Lower lobe of right lung (tissue), 2 donors: ENCODE measurements around the gene EHBP1L1. TPM values are rescaled to one million over a fixed set of nuclear protein-coding genes. Genes with fewer than 3 reads are reported as not detected.
"Not testable (repeated sequence)": the region's sequence is repeated elsewhere in the genome, so short reads cannot be mapped to it uniquely, and the experiment has no call there.

Experiments used
- ATAC-seq, 2 donors: fragments of 200-7000 bp; cut with Tn5 transposase; one replicate each; pipeline ENCODE4 v1.9.1; 2020 to 2022; ENCODE audit warnings: mild to moderate bottlenecking in 2 of 2, moderate library complexity in 2 of 2
- DNase-seq: peaks from one replicate; pipeline ENCODE4 v3.0.0-alpha.2; 2020
- H3K27ac ChIP-seq: fragments of 200-600 bp; one replicate; pipeline ENCODE4 v1.8.0; 2022
- H3K27me3 ChIP-seq: fragments of 200-600 bp; one replicate; pipeline ENCODE4 v1.8.0; 2022; ENCODE audit warnings: low read depth
- H3K36me3 ChIP-seq: fragments of 200-600 bp; one replicate; pipeline ENCODE4 v1.8.0; 2022; ENCODE audit warnings: mild to moderate bottlenecking
- H3K4me1 ChIP-seq: fragments of 200-600 bp; one replicate; pipeline ENCODE4 v1.8.0; 2022
- H3K4me3 ChIP-seq: fragments of 200-600 bp; one replicate; pipeline ENCODE4 v1.8.0; 2022; ENCODE audit warnings: mild to moderate bottlenecking
- H3K9me3 ChIP-seq: fragments of 200-600 bp; one replicate; pipeline ENCODE4 v1.8.0; 2022
- intact Hi-C: fragments of 100-400 bp; cut with DNase I; formaldehyde crosslinking; loops from one replicate; pipeline ENCODE4 v1.11.0; 2022
- microRNA-seq: library from miRNA; unstranded; fragments of <30 nt; microRNA quantifications from one replicate; pipeline ENCODE4 v1.2.0, GENCODE V29; 2020; ENCODE audit warnings: borderline number of aligned reads
- total RNA-seq: library from RNA; stranded (reverse); fragmentation: NEBNext Ultra II Directional; extraction: Animal tissue kit (Norgen Biotek cat#: 25700); gene quantifications from one replicate; pipeline ENCODE4 v1.2.1, GENCODE V29; 2021
- TF ChIP-seq, protein P1 (sequence below): fragments of 200-600 bp; IDR thresholded peaks from one replicate; pipeline ENCODE4 v1.8.0; 2022; ENCODE audit warnings: antibody characterized with exemption, mild to moderate bottlenecking
- donor health status: DM: no; HTN: yes; CAD: no; lungs with severe emphysema.

The EHBP1L1 gene
- total RNA-seq, 1 donor from 2014 or later, result 110 TPM

DNA sequence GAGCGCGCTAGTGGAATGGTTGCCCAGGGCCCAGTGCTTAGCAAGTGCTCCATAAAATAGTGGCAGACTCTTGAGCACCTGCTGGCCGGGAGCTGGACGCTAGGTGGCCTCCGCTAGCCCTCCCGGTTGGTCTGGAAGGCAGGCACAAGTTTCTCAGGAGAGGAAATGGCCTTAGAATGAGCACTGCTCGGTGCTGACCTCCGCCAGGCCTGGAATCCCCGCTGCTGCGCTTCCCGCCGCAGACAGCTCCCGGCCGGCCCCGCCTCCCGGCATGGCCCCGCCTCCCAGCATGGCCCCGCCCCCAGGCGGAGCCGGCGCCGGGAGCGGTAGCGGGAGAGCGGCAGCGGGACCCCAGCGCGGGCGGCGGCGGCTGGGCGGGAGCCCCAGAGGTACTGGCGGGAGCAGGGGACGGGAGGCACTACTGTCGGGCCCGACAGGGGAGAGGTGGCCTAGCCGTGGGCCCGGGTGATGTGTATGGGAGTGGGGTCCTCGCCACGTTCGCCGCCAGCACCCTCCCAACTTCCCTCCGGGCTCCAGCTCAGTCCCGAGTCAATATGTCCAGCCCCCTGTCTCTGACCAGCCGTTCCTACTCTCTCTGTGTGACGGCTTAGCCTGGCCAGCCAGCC lies 62.1 kb downstream of the EHBP1L1 start, which contains the start of gene SIPA1:
Gene SIPA1, plus strand, starts transcription at position 308 of the 626 bp plus-strand sequence. CDS start 2,821 bp downstream, outside the sequence.
- DNase-seq, result peak; percentile 77
- peaks cover 52% of the 10 kb centered on the region for H3K36me3 ChIP-seq
- intact Hi-C loops, result no loop called here
- no peaks in the 10 kb centered on the region for H3K27me3 ChIP-seq
- ATAC-seq, result peak; percentile 82 to 87
- H3K4me3 ChIP-seq, result peak within 1 kb of the TSS; percentile 95
- peak within 1 kb of the TSS; percentile 93 for H3K27ac ChIP-seq
- H3K9me3 ChIP-seq, result no peaks in the 10 kb centered on the region
- peaks cover 54% of the 10 kb centered on the region for H3K4me1 ChIP-seq
- TF ChIP-seq, protein P1, sequence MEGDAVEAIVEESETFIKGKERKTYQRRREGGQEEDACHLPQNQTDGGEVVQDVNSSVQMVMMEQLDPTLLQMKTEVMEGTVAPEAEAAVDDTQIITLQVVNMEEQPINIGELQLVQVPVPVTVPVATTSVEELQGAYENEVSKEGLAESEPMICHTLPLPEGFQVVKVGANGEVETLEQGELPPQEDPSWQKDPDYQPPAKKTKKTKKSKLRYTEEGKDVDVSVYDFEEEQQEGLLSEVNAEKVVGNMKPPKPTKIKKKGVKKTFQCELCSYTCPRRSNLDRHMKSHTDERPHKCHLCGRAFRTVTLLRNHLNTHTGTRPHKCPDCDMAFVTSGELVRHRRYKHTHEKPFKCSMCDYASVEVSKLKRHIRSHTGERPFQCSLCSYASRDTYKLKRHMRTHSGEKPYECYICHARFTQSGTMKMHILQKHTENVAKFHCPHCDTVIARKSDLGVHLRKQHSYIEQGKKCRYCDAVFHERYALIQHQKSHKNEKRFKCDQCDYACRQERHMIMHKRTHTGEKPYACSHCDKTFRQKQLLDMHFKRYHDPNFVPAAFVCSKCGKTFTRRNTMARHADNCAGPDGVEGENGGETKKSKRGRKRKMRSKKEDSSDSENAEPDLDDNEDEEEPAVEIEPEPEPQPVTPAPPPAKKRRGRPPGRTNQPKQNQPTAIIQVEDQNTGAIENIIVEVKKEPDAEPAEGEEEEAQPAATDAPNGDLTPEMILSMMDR, result peak; percentile 48

DNA sequence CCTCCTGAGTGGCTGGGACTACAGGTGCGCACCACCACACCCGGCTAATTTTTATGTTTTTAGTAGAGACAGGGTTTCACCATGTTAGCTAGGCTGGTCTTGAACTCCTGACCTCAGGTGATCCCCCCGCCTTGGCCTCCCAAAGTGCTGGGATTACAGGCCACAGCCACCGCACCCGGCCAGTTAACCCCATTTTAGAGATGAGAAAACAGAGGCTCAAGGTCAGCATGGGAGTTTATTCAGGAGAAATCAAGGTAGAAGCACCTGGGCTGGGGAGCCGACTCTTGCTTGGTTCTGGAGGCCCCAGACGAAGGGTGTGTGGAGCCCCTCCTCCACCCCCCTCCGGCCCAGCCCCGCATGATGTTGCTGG lies 63.4 kb downstream of the EHBP1L1 start:
- peaks cover 63% of the 10 kb centered on the region for H3K4me1 ChIP-seq
- peak overlapping the region; percentile 93 for H3K27ac ChIP-seq
- ATAC-seq, DNase-seq, H3K9me3 ChIP-seq, intact Hi-C loops, H3K27me3 ChIP-seq: not testable (repeated sequence)
- peaks cover 47% of the 10 kb centered on the region for H3K36me3 ChIP-seq
- peak overlapping the region; percentile 95 for H3K4me3 ChIP-seq

DNA sequence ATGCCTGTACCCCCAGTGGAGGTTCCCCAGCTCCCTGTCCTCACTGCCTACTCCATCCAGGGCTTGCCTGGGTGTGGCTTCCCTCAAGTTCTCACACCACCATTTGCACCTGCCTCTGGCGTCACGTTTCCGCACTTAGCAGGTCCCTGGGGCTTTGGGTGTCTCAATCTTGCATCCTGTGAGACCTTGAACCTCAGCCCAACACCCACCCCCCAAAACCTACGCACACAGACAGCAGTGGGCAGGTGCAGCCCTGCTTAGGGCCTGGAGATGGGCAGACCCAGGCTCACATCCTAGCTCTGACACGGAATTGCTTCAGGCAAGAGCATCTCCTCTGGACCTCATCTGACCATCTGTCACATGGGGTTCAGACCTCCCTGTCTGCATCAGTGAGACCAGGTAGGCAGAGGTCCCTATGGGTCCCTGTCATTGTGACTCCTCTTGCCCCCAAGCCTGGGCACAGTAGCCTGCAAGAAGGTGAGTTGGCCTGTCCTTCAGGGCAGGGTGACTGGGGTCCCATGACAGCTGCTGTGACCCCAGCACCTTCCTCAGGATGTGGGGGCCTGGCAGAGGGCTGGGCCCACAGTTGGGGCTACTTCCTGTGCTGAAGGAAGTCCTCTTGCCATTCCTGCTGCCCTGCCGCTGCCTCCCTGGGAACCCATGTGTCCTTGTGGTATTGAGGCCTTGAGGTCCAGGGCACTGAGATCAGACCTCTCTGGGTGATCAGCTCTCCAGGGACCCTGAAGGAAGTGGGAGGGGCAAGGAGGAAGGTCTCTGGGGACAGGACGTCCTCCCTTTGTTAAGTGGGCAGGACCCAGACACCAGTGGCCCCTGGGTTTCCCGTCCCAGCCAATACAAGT lies 64.0 kb downstream of the EHBP1L1 start:
- intact Hi-C loops, result no loop called here
- peaks cover 47% of the 10 kb centered on the region for H3K36me3 ChIP-seq
- no peaks in the 10 kb centered on the region for H3K9me3 ChIP-seq
- peak overlapping the region; percentile 95 for H3K4me3 ChIP-seq
- ATAC-seq (peak; percentile 4 to 19), DNase-seq (peak; percentile 72)
- TF ChIP-seq, protein P1, result no peak
- no peaks in the 10 kb centered on the region for H3K27me3 ChIP-seq
- H3K27ac ChIP-seq, result peak overlapping the region; percentile 93
- peaks cover 63% of the 10 kb centered on the region for H3K4me1 ChIP-seq

DNA sequence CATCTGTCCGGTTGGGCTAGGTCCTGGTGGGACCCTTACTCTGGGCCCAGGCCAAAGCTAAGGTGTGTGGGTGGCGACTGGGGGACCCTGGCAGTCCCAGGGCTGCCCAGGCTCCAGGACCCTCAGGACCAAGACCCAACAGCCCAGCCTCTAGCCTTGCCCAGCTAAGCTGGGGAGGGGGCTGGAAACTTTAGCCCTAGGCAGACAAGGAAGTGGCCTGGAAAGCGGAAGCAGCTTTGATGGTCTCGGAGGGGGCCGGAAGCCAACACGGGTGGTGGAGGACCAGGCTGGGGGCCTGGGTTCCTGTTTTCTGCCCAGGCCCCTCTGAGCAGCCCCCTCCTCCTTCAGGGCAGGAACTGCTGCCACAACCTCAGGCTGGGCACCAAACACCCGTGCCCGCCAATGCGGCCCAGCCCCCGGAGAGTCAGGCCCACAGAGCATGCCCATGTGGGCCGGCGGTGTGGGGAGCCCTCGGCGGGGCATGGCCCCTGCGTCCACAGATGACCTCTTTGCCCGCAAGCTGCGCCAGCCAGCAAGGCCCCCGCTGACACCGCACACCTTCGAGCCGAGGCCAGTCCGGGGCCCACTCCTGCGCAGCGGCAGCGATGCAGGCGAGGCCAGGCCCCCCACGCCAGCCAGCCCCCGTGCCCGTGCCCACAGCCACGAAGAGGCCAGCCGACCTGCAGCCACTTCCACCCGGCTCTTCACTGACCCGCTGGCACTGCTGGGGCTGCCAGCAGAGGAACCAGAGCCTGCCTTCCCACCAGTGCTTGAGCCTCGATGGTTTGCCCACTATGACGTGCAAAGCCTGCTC lies 64.8 kb downstream of the EHBP1L1 start:
- intact Hi-C loops, result no loop called here
- DNase-seq (peak; percentile 86), ATAC-seq (peak; percentile 2 to 51)
- Histone ChIP-seq H3K36me3 (peaks cover 47% of the 10 kb centered on the region), H3K4me3 (peak overlapping the region; percentile 95), H3K4me1 (peaks cover 63% of the 10 kb centered on the region), H3K27ac (peak overlapping the region; percentile 93), H3K9me3 (no peaks in the 10 kb centered on the region), H3K27me3 (no peaks in the 10 kb centered on the region)
- TF ChIP-seq, protein P1, result no peak

DNA sequence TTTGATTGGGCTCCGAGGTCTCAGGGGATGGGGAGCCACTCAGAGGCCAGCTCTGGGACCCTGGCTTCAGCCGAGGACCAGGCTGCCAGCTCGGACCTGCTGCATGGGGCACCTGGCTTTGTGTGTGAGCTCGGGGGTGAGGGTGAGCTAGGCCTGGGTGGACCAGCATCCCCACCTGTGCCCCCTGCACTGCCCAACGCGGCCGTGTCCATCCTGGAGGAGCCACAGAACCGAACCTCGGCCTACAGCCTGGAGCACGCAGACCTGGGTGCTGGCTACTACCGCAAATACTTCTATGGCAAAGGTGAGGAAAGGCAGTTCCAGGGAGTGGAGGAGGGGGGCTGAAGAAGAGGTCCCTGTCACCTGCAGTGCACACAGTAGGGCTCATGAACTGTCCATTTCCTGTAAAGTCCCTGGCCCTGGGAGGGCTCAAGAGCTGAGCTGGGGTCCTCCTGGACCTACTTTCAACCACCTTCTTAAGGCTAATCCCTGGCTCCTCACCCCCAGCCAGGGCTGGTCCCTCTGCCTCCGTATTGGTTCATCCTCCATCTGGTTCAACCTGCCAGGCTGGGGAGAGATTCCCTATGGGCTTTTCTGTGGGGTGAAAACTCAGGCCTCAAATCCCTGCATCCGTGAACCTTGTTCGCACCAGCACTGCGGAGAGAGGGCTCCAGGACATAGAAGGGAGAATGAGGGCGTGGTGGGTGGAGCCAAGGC lies 65.6 kb downstream of the EHBP1L1 start:
- no peaks in the 10 kb centered on the region for H3K27me3 ChIP-seq
- peak overlapping the region; percentile 93 for H3K27ac ChIP-seq
- ATAC-seq (no peak), DNase-seq (no peak)
- no peaks in the 10 kb centered on the region for H3K9me3 ChIP-seq
- TF ChIP-seq, protein P1, result no peak
- H3K4me3 ChIP-seq, result peak overlapping the region; percentile 95
- intact Hi-C loops, result no loop called here
- H3K4me1 ChIP-seq, result peaks cover 63% of the 10 kb centered on the region
- peaks cover 47% of the 10 kb centered on the region for H3K36me3 ChIP-seq

Small RNA genes within 50 kb of the gene (microRNA-seq; reads per million reads assigned to microRNA genes)
- gene MIR4690, result not detected

Other genes starting within 250 kb of the EHBP1L1 start
- 45.8 TPM for gene DPF2, start 242.2 kb upstream of the EHBP1L1 start, total RNA-seq
- 0.18 TPM for gene TIGD3, start 221.3 kb upstream of the EHBP1L1 start, total RNA-seq
- gene SLC25A45, start 193.4 kb upstream of the EHBP1L1 start, total RNA-seq, result 13.0 TPM
- gene FRMD8, start 189.4 kb upstream of the EHBP1L1 start, total RNA-seq, result 22.6 TPM
- 980 TPM for gene NEAT1, start 153.3 kb upstream of the EHBP1L1 start, total RNA-seq
- 11,612 TPM for gene MALAT1, start 77.0 kb upstream of the EHBP1L1 start, total RNA-seq
- gene SCYL1, start 51.0 kb upstream of the EHBP1L1 start, total RNA-seq, result 61.2 TPM
- gene LTBP3, start 17.7 kb upstream of the EHBP1L1 start, total RNA-seq, result 98.7 TPM
- 25.1 TPM for gene ZNRD2, start 5.6 kb upstream of the EHBP1L1 start, total RNA-seq
- 48.6 TPM for gene FAM89B, start 3.5 kb upstream of the EHBP1L1 start, total RNA-seq
- 1.7 TPM for gene KCNK7, start 19.7 kb downstream of the EHBP1L1 start, total RNA-seq
- gene MAP3K11, start 38.2 kb downstream of the EHBP1L1 start, total RNA-seq, result 113 TPM
- gene PCNX3, start 39.7 kb downstream of the EHBP1L1 start, total RNA-seq, result 32.4 TPM
- 102 TPM for gene SIPA1, start 62.0 kb downstream of the EHBP1L1 start, total RNA-seq
- gene RELA, start 86.9 kb downstream of the EHBP1L1 start, total RNA-seq, result 68.9 TPM
- gene KAT5, start 136.2 kb downstream of the EHBP1L1 start, total RNA-seq, result 82.6 TPM
- gene RNASEH2C, start 144.7 kb downstream of the EHBP1L1 start, total RNA-seq, result 44.4 TPM
- gene AP5B1, start 204.9 kb downstream of the EHBP1L1 start, total RNA-seq, result 46.3 TPM
- gene OVOL1, start 211.0 kb downstream of the EHBP1L1 start, total RNA-seq, result 0.89 TPM